GM10266 (cell line): ENCODE data around the gene ASPSCR1.

ENCODE experiments used
- DNase-seq: peaks from one replicate; pipeline ENCODE4 v3.0.0; 2012; ENCODE audit errors: extremely low spot score
- CTCF ChIP-seq: IDR thresholded peaks from 2 replicates; pipeline ENCODE4 v1.5.1; 2012; ENCODE audit warnings: mild to moderate bottlenecking, low read depth; ENCODE audit not compliant: control insufficient read depth, insufficient read depth; ENCODE audit errors: missing control alignments

The ASPSCR1 gene

GRCh38 chr17:81983011-81983638, 5.7 kb downstream of the ASPSCR1 start:
- DNase-seq: no peak

GRCh38 chr17:81983639-81984373, 6.4 kb downstream of the ASPSCR1 start:
- DNase-seq: no peak
- no peak for TF ChIP-seq CTCF

More at GRCh38 chr17:81983011-81983638, 5.7 kb downstream of the ASPSCR1 start:
- TF ChIP-seq CTCF: no peak

GRCh38 chr17:81984773-81985410, 7.5 kb downstream of the ASPSCR1 start:
- DNase-seq: no peak
- no peak for TF ChIP-seq CTCF

- no peak for TF ChIP-seq CTCF
- DNase-seq: no peak
These were observed 9.2 kb downstream of the ASPSCR1 start for GRCh38 chr17:81986606-81987005.

GRCh38 chr17:81987161-81987770, 9.8 kb downstream of the ASPSCR1 start:
- no peak for TF ChIP-seq CTCF
- no peak for DNase-seq

- no peak for DNase-seq
- no peak for TF ChIP-seq CTCF
These were observed 13.6 kb downstream of the ASPSCR1 start for GRCh38 chr17:81990836-81991683.
